ENCODE data around the gene CELF1. TPM values are rescaled to one million over a fixed set of nuclear protein-coding genes. Genes with fewer than 3 reads are reported as not detected.

The CELF1 gene
- total RNA-seq, 2 experiments from 2014 or later: 120 to 122 TPM

GRCh38 chr11:47451990-47452389 is 100.9 kb downstream of the CELF1 start:
- H3K36me3 Mint-ChIP-seq (ENCODE audit: low read depth): no peaks in the 10 kb centered on the region
- no peak overlapping the region for H3K4me3 Mint-ChIP-seq
- intact Hi-C loops (cut with micrococcal nuclease): no loop called here
- no peaks in the 10 kb centered on the region for H3K9me3 Mint-ChIP-seq
- no peak for DNase-seq
- ATAC-seq: no peak
- TF ChIP-seq, protein P1, sequence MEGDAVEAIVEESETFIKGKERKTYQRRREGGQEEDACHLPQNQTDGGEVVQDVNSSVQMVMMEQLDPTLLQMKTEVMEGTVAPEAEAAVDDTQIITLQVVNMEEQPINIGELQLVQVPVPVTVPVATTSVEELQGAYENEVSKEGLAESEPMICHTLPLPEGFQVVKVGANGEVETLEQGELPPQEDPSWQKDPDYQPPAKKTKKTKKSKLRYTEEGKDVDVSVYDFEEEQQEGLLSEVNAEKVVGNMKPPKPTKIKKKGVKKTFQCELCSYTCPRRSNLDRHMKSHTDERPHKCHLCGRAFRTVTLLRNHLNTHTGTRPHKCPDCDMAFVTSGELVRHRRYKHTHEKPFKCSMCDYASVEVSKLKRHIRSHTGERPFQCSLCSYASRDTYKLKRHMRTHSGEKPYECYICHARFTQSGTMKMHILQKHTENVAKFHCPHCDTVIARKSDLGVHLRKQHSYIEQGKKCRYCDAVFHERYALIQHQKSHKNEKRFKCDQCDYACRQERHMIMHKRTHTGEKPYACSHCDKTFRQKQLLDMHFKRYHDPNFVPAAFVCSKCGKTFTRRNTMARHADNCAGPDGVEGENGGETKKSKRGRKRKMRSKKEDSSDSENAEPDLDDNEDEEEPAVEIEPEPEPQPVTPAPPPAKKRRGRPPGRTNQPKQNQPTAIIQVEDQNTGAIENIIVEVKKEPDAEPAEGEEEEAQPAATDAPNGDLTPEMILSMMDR (IDR thresholded peaks at IDR 0.05): no peak
- H3K27ac Mint-ChIP-seq: no peak overlapping the region
- H3K27me3 Mint-ChIP-seq: no peaks in the 10 kb centered on the region
- H3K4me1 Mint-ChIP-seq (ENCODE audit: low read depth): peaks cover 6% of the 10 kb centered on the region
- POLR2A ChIA-PET: interaction anchor here (0.5 kb wide), 1 partner anchor 115 kb away, joined by 3 read pairs; no protein-coding TSS in a partner anchor
- CTCF ChIA-PET: interaction anchor here (1.2 kb wide), 1 partner anchor 40 kb away, joined by 3 read pairs; no protein-coding TSS in a partner anchor

GRCh38 chr11:47451436-47451835 is 101.5 kb downstream of the CELF1 start:
- no peak for ATAC-seq
- intact Hi-C loops (cut with micrococcal nuclease): no loop called here
- Mint-ChIP-seq H3K4me3 (no peak overlapping the region), H3K27ac (no peak overlapping the region), H3K27me3 (no peaks in the 10 kb centered on the region), H3K9me3 (no peaks in the 10 kb centered on the region), H3K36me3 (ENCODE audit: low read depth) (no peaks in the 10 kb centered on the region), H3K4me1 (ENCODE audit: low read depth) (peaks cover 6% of the 10 kb centered on the region)
- no peak for DNase-seq
- TF ChIP-seq, protein P1 (IDR thresholded peaks at IDR 0.05): no peak
- CTCF ChIA-PET: interaction anchor here (1.2 kb wide), 1 partner anchor 39 kb away, joined by 3 read pairs; no protein-coding TSS in a partner anchor
- POLR2A ChIA-PET: no interaction called here

DNA sequence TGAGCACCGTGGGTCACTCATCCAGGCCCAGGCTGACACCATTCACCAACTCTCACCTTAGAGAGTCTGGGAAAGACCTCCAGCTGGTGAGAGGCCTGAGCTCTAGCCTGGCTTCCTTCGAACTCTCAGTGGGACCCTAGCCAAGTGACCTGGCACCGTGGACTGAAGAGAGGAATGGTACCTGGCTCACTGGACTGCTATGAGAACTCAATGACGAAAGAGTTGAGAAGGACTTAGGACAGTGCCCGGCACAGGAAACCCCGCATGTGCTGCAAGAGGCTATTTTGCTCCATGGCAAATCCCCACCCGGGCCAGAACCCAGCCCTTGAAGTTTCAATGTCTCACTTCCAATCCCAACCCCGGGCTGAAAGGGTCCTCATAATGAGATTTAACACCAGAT is 103.4 kb downstream of the CELF1 start:
- ChIA-PET POLR2A (no interaction called here), CTCF (interaction anchor here (3.6 kb wide), 1 partner anchor 76 kb away, joined by 14 read pairs; no protein-coding TSS in a partner anchor)
- intact Hi-C loops (cut with micrococcal nuclease): no loop called here
- H3K36me3 Mint-ChIP-seq (ENCODE audit: low read depth): no peaks in the 10 kb centered on the region
- ATAC-seq (no peak), DNase-seq (no peak)
- no peak overlapping the region for H3K27ac Mint-ChIP-seq
- peaks cover 3% of the 10 kb centered on the region for H3K4me1 Mint-ChIP-seq (ENCODE audit: low read depth)
- no peaks in the 10 kb centered on the region for H3K27me3 Mint-ChIP-seq
- no peak overlapping the region for H3K4me3 Mint-ChIP-seq
- no peaks in the 10 kb centered on the region for H3K9me3 Mint-ChIP-seq
- TF ChIP-seq, protein P1 (IDR thresholded peaks at IDR 0.05): no peak

GRCh38 chr11:47448566-47449427 is 104.1 kb downstream of the CELF1 start, which contains the start of gene RAPSN:
Gene RAPSN, minus strand, starts transcription at chr11:47449136. Its CDS starts 172 bp downstream, at chr11:47448964.
- Mint-ChIP-seq H3K27ac (no peak within 1 kb of the TSS), H3K27me3 (no peaks in the 10 kb centered on the region), H3K4me3 (no peak within 1 kb of the TSS), H3K4me1 (ENCODE audit: low read depth) (no peaks in the 10 kb centered on the region), H3K36me3 (ENCODE audit: low read depth) (no peaks in the 10 kb centered on the region), H3K9me3 (no peaks in the 10 kb centered on the region)
- TF ChIP-seq, protein P1 (IDR thresholded peaks at IDR 0.05): no peak
- POLR2A ChIA-PET: no interaction called here
- intact Hi-C loops (cut with micrococcal nuclease): no loop called here
- CTCF ChIA-PET: interaction anchor here (0.8 to 3.6 kb wide), 2 partner anchors 17 to 75 kb away, joined by 4 to 14 read pairs; no protein-coding TSS in a partner anchor
- no peak for ATAC-seq
- DNase-seq: no peak

DNA sequence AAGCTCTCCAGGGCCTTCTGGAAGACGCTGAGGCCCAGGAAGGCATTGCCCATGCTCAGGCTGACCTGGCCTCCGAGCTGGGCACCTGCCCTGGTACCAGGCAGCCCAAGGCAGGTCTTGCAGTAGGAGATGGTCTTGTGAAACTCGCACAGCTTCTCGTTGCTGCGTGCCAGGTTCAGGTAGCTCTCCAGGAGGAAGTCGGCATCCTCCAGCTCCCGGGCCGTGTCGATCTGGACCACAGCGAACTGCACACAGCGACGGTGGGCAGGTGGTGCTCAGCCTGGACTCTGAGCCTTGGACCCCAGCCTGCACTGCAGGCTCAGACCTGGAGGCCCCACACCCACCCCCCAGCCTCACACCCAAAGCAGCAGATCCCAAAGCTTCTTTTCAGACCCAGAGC is 105.0 kb downstream of the CELF1 start:
- Mint-ChIP-seq H3K27ac (no peak overlapping the region), H3K4me1 (ENCODE audit: low read depth) (peaks cover 6% of the 10 kb centered on the region), H3K27me3 (no peaks in the 10 kb centered on the region), H3K4me3 (no peak overlapping the region), H3K9me3 (no peaks in the 10 kb centered on the region), H3K36me3 (ENCODE audit: low read depth) (no peaks in the 10 kb centered on the region)
- POLR2A ChIA-PET: no interaction called here
- DNase-seq (no peak), ATAC-seq (no peak)
- CTCF ChIA-PET: interaction anchor here (0.8 to 3.6 kb wide), 2 partner anchors 16 to 74 kb away, joined by 4 to 14 read pairs; no protein-coding TSS in a partner anchor
- intact Hi-C loops (cut with micrococcal nuclease): no loop called here
- TF ChIP-seq, protein P1 (IDR thresholded peaks at IDR 0.05): no peak
